ENCODE measurements around the gene JPH2. TPM values are rescaled to one million over a fixed set of nuclear protein-coding genes. Genes with fewer than 3 reads are reported as not detected.

Gene JPH2
- total and polyA plus RNA-seq, 10 of the 15 experiments (the other 5 are each of a cell fraction or from before 2014, with no cell fraction given): 0.16 TPM; not detected in 9

GRCh38 chr20:44115181-44115580 lies 71.8 kb downstream of the JPH2 start:
- RAD21 ChIA-PET (ENCODE audit: unreplicated experiment): interaction anchor here (2.2 kb wide), 1 partner anchor 75 kb away, joined by 6 read pairs; no protein-coding TSS in a partner anchor
- no peaks in the 10 kb centered on the region for H3K9me3 ChIP-seq (replicated peaks; ENCODE audit: control insufficient read depth, insufficient read depth, low read length)
- H3K4me3 ChIP-seq: no peak overlapping the region
- no peaks in the 10 kb centered on the region for H4K20me1 ChIP-seq (ENCODE audit: control insufficient read depth, insufficient read depth)
- no peak overlapping the region for H2AFZ ChIP-seq (ENCODE audit: control insufficient read depth, low read depth, low read length)
- H3K27ac ChIP-seq (ENCODE audit: control insufficient read depth, insufficient read depth): no peak overlapping the region
- SMC1A ChIA-PET (ENCODE audit: uncharacterized antibody, unreplicated experiment): no interaction called here
- peaks cover 0 to 2% of the 10 kb centered on the region in 2 experiments; a peak in 2 of 4 replicates for H3K27me3 ChIP-seq (replicated peaks in 1 of 2; ENCODE audit: control insufficient read depth in 2 of 2, insufficient read depth in 2 of 2, low read length in 1 of 2)
- H3K9ac ChIP-seq (ENCODE audit: control insufficient read depth, insufficient read depth, low read length): no peak overlapping the region
- 41% methylated on average over 7 of the region's 7 CpGs for WGBS (ENCODE audit: insufficient coverage, insufficient replicate concordance, low lambda C conversion rate, missing lambda C conversion rate)
- ATAC-seq: no peak
- DNase-seq (ENCODE audit: low read depth, low spot score): no peak
- H3K36me3 ChIP-seq (ENCODE audit: control insufficient read depth in 2 of 2, insufficient read depth in 2 of 2, low read length in 1 of 2): no peaks in the 10 kb centered on the region
- H3K4me2 ChIP-seq (ENCODE audit: control insufficient read depth, insufficient read depth): no peak overlapping the region
- no TSS peak for BruUV-seq (replicated peaks)
- intact Hi-C loops (cut with micrococcal nuclease; ENCODE audit: unreplicated experiment): no loop called here
- H3K4me1 ChIP-seq (ENCODE audit: control insufficient read depth, insufficient read depth, low read length): no peaks in the 10 kb centered on the region
- H3K79me2 ChIP-seq (ENCODE audit: control insufficient read depth, insufficient read depth, low read length): no peaks in the 10 kb centered on the region
- TF ChIP-seq EGR1 (IDR thresholded peaks at IDR 0.05; ENCODE audit: borderline replicate concordance in 1 of 2, low read depth in 2 of 2, low read length in 2 of 2): no peak
- TF ChIP-seq RCOR1 (conservative IDR thresholded peaks at IDR 0.05; ENCODE audit: low read depth, low read length): no peak
- no peak for TF ChIP-seq HDAC6 (IDR thresholded peaks at IDR 0.05; ENCODE audit: unreplicated experiment)
- TF ChIP-seq PBX3 (IDR thresholded peaks at IDR 0.05; ENCODE audit: insufficient replicate concordance, low read depth, low read length): no peak
- no peak for TF ChIP-seq E2F8 (IDR thresholded peaks at IDR 0.05; ENCODE audit: low read depth, partially characterized antibody)
- TF ChIP-seq HDGF (IDR thresholded peaks at IDR 0.05): no peak
- TF ChIP-seq NBN (IDR thresholded peaks at IDR 0.05): no peak
- no peak for TF ChIP-seq MEF2B (IDR thresholded peaks at IDR 0.05; ENCODE audit: partially characterized antibody, poor library complexity, severe bottlenecking)
- no peak for TF ChIP-seq USF2 (IDR thresholded peaks at IDR 0.05; ENCODE audit: borderline replicate concordance, low read depth, low read length)
- no peak for TF ChIP-seq STAT1 (conservative IDR thresholded peaks at IDR 0.05)
- TF ChIP-seq GABPA (IDR thresholded peaks at IDR 0.05; ENCODE audit: low read depth): no peak
- TF ChIP-seq RAD51 (IDR thresholded peaks at IDR 0.05): no peak
- no peak for TF ChIP-seq SKIL (IDR thresholded peaks at IDR 0.05; ENCODE audit: low read depth, poor library complexity, severe bottlenecking)
- TF ChIP-seq MTA3 (IDR thresholded peaks at IDR 0.05; ENCODE audit: borderline replicate concordance, low read length): no peak
- TF ChIP-seq TCF7 (IDR thresholded peaks at IDR 0.05; ENCODE audit: borderline replicate concordance): no peak
- TF ChIP-seq STAT3 (IDR thresholded peaks at IDR 0.05; ENCODE audit: low read depth, low read length): no peak
- POLR2A ChIA-PET: no interaction called here
- CTCF ChIA-PET: interaction anchor here (9.3 kb wide), 1 partner anchor 75 kb away, joined by 196 read pairs; no protein-coding TSS in a partner anchor
- in situ Hi-C loops (cut with MboI): loop anchor here (5.0 kb wide), 1 partner anchor 72 kb away; the partner anchor contains the start of gene JPH2
- FAIRE-seq: no peak

Measured in GM12878 (cell line).